GM12892 (cell line): ENCODE results near the gene LEPR.

Experiments used
- POLR2AphosphoS5 ChIP-seq: IDR thresholded peaks from 2 replicates; pipeline ENCODE4 v1.6.1; 2011; ENCODE audit warnings: low read depth, low read length, control low read depth
- TAF1 ChIP-seq: IDR thresholded peaks from 2 replicates; pipeline ENCODE4 v1.6.1; 2011; ENCODE audit warnings: low read depth, mild to moderate bottlenecking, control low read depth, low read length, borderline replicate concordance

GRCh38 chr1:65467536-65467935 is 47.1 kb downstream of the LEPR start:
- TF ChIP-seq TAF1 (no peak), POLR2AphosphoS5 (no peak)
